ENCODE measurements around the gene GPR137B.

Gene GPR137B

DNA sequence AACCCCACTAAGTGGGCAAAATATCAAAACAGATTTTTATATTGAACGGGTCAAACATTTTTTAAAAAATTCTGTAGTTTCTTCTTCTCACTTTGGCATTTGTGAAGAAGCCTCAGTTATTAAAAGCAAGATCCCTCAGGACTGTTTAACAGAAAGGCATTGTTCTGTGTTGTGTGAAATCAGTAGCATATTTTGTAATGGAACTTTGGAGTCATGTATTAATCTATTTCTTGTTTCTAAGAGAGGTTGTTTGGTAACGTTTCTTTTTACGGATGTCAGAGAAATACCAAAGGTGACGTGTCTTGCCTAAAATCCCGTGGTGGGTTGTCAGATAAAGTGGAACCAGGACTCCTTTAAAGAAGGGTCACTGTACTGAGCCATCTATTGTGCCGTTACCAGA, 23.7 kb downstream of the GPR137B start:
- H3K4me2 ChIP-seq (ENCODE audit: low read length): no peak overlapping the region
- TF ChIP-seq, protein P1, sequence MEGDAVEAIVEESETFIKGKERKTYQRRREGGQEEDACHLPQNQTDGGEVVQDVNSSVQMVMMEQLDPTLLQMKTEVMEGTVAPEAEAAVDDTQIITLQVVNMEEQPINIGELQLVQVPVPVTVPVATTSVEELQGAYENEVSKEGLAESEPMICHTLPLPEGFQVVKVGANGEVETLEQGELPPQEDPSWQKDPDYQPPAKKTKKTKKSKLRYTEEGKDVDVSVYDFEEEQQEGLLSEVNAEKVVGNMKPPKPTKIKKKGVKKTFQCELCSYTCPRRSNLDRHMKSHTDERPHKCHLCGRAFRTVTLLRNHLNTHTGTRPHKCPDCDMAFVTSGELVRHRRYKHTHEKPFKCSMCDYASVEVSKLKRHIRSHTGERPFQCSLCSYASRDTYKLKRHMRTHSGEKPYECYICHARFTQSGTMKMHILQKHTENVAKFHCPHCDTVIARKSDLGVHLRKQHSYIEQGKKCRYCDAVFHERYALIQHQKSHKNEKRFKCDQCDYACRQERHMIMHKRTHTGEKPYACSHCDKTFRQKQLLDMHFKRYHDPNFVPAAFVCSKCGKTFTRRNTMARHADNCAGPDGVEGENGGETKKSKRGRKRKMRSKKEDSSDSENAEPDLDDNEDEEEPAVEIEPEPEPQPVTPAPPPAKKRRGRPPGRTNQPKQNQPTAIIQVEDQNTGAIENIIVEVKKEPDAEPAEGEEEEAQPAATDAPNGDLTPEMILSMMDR (IDR thresholded peaks at IDR 0.05; ENCODE audit: low read depth, low read length, poor library complexity, severe bottlenecking): no peak
- TF ChIP-seq EZH2phosphoT487 (IDR thresholded peaks at IDR 0.05; ENCODE audit: borderline replicate concordance, low read length): no peak

DNA sequence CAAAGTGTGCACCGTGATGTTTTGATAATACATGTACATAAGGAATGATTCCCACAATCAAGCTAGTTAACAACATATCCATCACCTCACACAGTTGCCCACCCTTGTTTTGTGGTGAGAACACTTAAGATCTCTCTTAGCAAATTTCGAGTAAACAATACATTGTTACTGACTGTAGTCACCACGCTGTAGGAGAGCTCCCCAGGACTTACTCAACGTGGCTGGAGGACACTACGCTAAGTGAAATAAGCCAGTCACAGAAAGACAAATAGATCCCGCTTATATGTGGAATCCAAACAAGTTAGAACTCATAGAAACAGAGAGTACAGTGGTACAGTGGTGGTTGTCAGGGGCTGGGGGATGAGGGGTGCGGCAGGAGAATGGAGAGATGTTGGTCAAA, 24.8 kb downstream of the GPR137B start:
- peaks cover 11% of the 10 kb centered on the region for H3K36me3 ChIP-seq (ENCODE audit: control insufficient read depth, low read length)
- TF ChIP-seq, protein P1 (IDR thresholded peaks at IDR 0.05; ENCODE audit: low read depth, low read length, poor library complexity, severe bottlenecking): no peak
- TF ChIP-seq EZH2phosphoT487 (IDR thresholded peaks at IDR 0.05; ENCODE audit: borderline replicate concordance, low read length): no peak
- H3K79me2 ChIP-seq (ENCODE audit: control insufficient read depth, low read length): no peaks in the 10 kb centered on the region
- H3K27me3 ChIP-seq (ENCODE audit: control insufficient read depth, low read length): no peaks in the 10 kb centered on the region
- no peak overlapping the region for H3K27ac ChIP-seq (ENCODE audit: low read depth, low read length)
- H3K4me2 ChIP-seq (ENCODE audit: low read length): no peak overlapping the region
- H4K20me1 ChIP-seq (ENCODE audit: control insufficient read depth, insufficient read depth, low read depth, low read length): no peaks in the 10 kb centered on the region
- H3K4me1 ChIP-seq (ENCODE audit: control insufficient read depth, low read length): peaks cover 18% of the 10 kb centered on the region
- no peaks in the 10 kb centered on the region for H3K9me2 ChIP-seq (replicated peaks; ENCODE audit: control insufficient read depth, low read length)
- H3K4me3 ChIP-seq (ENCODE audit: low read length): no peak overlapping the region
- H3F3A ChIP-seq (ENCODE audit: control insufficient read depth, insufficient read depth): peaks cover 8% of the 10 kb centered on the region
- peaks cover 29% of the 10 kb centered on the region for H3K9me3 ChIP-seq (ENCODE audit: control insufficient read depth, insufficient read depth, low read length)

More for the DNA sequence above, 23.7 kb downstream of the GPR137B start:
- H3K36me3 ChIP-seq (ENCODE audit: control insufficient read depth, low read length): peaks cover 11% of the 10 kb centered on the region
- H3K79me2 ChIP-seq (ENCODE audit: control insufficient read depth, low read length): no peaks in the 10 kb centered on the region
- peaks cover 8% of the 10 kb centered on the region for H3F3A ChIP-seq (ENCODE audit: control insufficient read depth, insufficient read depth)
- H3K4me1 ChIP-seq (ENCODE audit: control insufficient read depth, low read length): peaks cover 18% of the 10 kb centered on the region
- H3K4me3 ChIP-seq (ENCODE audit: low read length): no peak overlapping the region
- no peaks in the 10 kb centered on the region for H3K27me3 ChIP-seq (ENCODE audit: control insufficient read depth, low read length)
- H3K27ac ChIP-seq (ENCODE audit: low read depth, low read length): no peak overlapping the region
- H4K20me1 ChIP-seq (ENCODE audit: control insufficient read depth, insufficient read depth, low read depth, low read length): no peaks in the 10 kb centered on the region
- H3K9me2 ChIP-seq (replicated peaks; ENCODE audit: control insufficient read depth, low read length): no peaks in the 10 kb centered on the region
- peaks cover 37% of the 10 kb centered on the region for H3K9me3 ChIP-seq (ENCODE audit: control insufficient read depth, insufficient read depth, low read length)

DNA sequence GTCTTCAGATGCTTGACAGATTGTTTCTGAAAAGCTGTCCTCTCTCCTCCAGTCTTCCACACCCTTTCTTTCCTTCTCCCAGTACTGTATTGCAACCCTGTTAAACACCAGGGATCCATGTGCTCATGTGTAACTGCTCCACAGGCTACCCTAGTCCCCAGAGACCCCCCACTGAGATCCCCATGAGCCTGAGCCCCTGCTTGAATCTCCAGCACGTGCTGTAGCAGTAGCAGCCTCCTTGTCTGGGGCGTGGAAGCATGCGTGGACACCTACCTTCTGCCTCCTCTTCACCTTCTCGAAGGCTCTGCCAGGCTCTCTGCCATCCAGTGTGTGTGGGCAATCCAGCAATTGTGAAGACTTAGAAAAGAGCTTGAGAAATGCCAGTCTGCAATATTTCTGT, 25.2 kb downstream of the GPR137B start:
- Histone ChIP-seq H3K79me2 (ENCODE audit: control insufficient read depth, low read length) (no peaks in the 10 kb centered on the region), H3K27ac (ENCODE audit: low read depth, low read length) (no peak overlapping the region)
- TF ChIP-seq, protein P1 (IDR thresholded peaks at IDR 0.05; ENCODE audit: low read depth, low read length, poor library complexity, severe bottlenecking): no peak
- no peak for TF ChIP-seq EZH2phosphoT487 (IDR thresholded peaks at IDR 0.05; ENCODE audit: borderline replicate concordance, low read length)

More for the DNA sequence above, 25.2 kb downstream of the GPR137B start:
- Histone ChIP-seq H3K4me3 (ENCODE audit: low read length) (no peak overlapping the region), H4K20me1 (ENCODE audit: control insufficient read depth, insufficient read depth, low read depth, low read length) (no peaks in the 10 kb centered on the region), H3K4me1 (ENCODE audit: control insufficient read depth, low read length) (peaks cover 18% of the 10 kb centered on the region), H3K36me3 (ENCODE audit: control insufficient read depth, low read length) (peaks cover 11% of the 10 kb centered on the region), H3K27me3 (ENCODE audit: control insufficient read depth, low read length) (no peaks in the 10 kb centered on the region), H3K9me2 (replicated peaks; ENCODE audit: control insufficient read depth, low read length) (no peaks in the 10 kb centered on the region), H3F3A (ENCODE audit: control insufficient read depth, insufficient read depth) (peaks cover 8% of the 10 kb centered on the region), H3K9me3 (ENCODE audit: control insufficient read depth, insufficient read depth, low read length) (peaks cover 25% of the 10 kb centered on the region), H3K4me2 (ENCODE audit: low read length) (no peak overlapping the region)
